ENCODE results near the gene PALD1. TPM values are rescaled to one million over a fixed set of nuclear protein-coding genes. Genes with fewer than 3 reads are reported as not detected.

PALD1 gene
- total RNA-seq, 1 experiment from 2014 or later = 0.38 TPM

- Mint-ChIP-seq H3K27me3 (ENCODE audit: unreplicated experiment) (peaks cover 58% of the 10 kb centered on the region), H3K4me3 (ENCODE audit: low read depth, unreplicated experiment) (no peak overlapping the region), H3K4me1 (ENCODE audit: low read depth, unreplicated experiment) (peaks cover 10% of the 10 kb centered on the region), H3K9me3 (ENCODE audit: low read depth, unreplicated experiment) (no peaks in the 10 kb centered on the region), H3K36me3 (ENCODE audit: insufficient read depth, unreplicated experiment) (no peaks in the 10 kb centered on the region), H3K27ac (ENCODE audit: unreplicated experiment) (no peak overlapping the region)
- no peak for DNase-seq
- no TSS peak for BruUV-seq (replicated peaks)
- intact Hi-C loops (cut with micrococcal nuclease; ENCODE audit: unreplicated experiment) = no loop called here
- TF ChIP-seq CTCF (IDR thresholded peaks at IDR 0.05; ENCODE audit: unreplicated experiment) = no peak
- CTCF ChIA-PET = no interaction called here
These were observed 92.7 kb downstream of the PALD1 start for GRCh38 chr10:70571236-70571635.

GRCh38 chr10:70571636-70572439 lies 93.3 kb downstream of the PALD1 start:
- Mint-ChIP-seq H3K9me3 (ENCODE audit: low read depth, unreplicated experiment) (no peaks in the 10 kb centered on the region), H3K4me3 (ENCODE audit: low read depth, unreplicated experiment) (no peak overlapping the region), H3K27ac (ENCODE audit: unreplicated experiment) (no peak overlapping the region), H3K27me3 (ENCODE audit: unreplicated experiment) (peaks cover 52% of the 10 kb centered on the region), H3K36me3 (ENCODE audit: insufficient read depth, unreplicated experiment) (peaks cover 5% of the 10 kb centered on the region), H3K4me1 (ENCODE audit: low read depth, unreplicated experiment) (peaks cover 16% of the 10 kb centered on the region)
- DNase-seq = no peak
- intact Hi-C loops (cut with micrococcal nuclease; ENCODE audit: unreplicated experiment) = no loop called here
- no peak for TF ChIP-seq CTCF (IDR thresholded peaks at IDR 0.05; ENCODE audit: unreplicated experiment)
- CTCF ChIA-PET = no interaction called here
- no TSS peak for BruUV-seq (replicated peaks)

GRCh38 chr10:70573599-70574506 lies 95.3 kb downstream of the PALD1 start:
- intact Hi-C loops (cut with micrococcal nuclease; ENCODE audit: unreplicated experiment) = no loop called here
- Mint-ChIP-seq H3K9me3 (ENCODE audit: low read depth, unreplicated experiment) (no peaks in the 10 kb centered on the region), H3K27ac (ENCODE audit: unreplicated experiment) (no peak overlapping the region), H3K4me1 (ENCODE audit: low read depth, unreplicated experiment) (peaks cover 36% of the 10 kb centered on the region), H3K36me3 (ENCODE audit: insufficient read depth, unreplicated experiment) (peaks cover 14% of the 10 kb centered on the region), H3K27me3 (ENCODE audit: unreplicated experiment) (peaks cover 32% of the 10 kb centered on the region), H3K4me3 (ENCODE audit: low read depth, unreplicated experiment) (no peak overlapping the region)
- no TSS peak for BruUV-seq (replicated peaks)
- TF ChIP-seq CTCF (IDR thresholded peaks at IDR 0.05; ENCODE audit: unreplicated experiment) = no peak
- CTCF ChIA-PET = no interaction called here
- no peak for DNase-seq

- TF ChIP-seq CTCF (IDR thresholded peaks at IDR 0.05; ENCODE audit: unreplicated experiment) = no peak
- no peak for DNase-seq
- Mint-ChIP-seq H3K9me3 (ENCODE audit: low read depth, unreplicated experiment) (no peaks in the 10 kb centered on the region), H3K4me3 (ENCODE audit: low read depth, unreplicated experiment) (no peak overlapping the region), H3K27me3 (ENCODE audit: unreplicated experiment) (peaks cover 15% of the 10 kb centered on the region), H3K27ac (ENCODE audit: unreplicated experiment) (no peak overlapping the region), H3K36me3 (ENCODE audit: insufficient read depth, unreplicated experiment) (peaks cover 19% of the 10 kb centered on the region), H3K4me1 (ENCODE audit: low read depth, unreplicated experiment) (peaks cover 53% of the 10 kb centered on the region)
- CTCF ChIA-PET = interaction anchor here (1.0 to 2.0 kb wide), 5 partner anchors 9 to 184 kb away, joined by 3 to 7 read pairs (median 4); no protein-coding TSS in a partner anchor
- intact Hi-C loops (cut with micrococcal nuclease; ENCODE audit: unreplicated experiment) = no loop called here
- BruUV-seq (replicated peaks) = no TSS peak
These were observed 96.9 kb downstream of the PALD1 start for GRCh38 chr10:70575486-70575873.
